ENCODE measurements around the gene ATXN10.
"Not testable (repeated sequence)": the region's sequence is repeated elsewhere in the genome, so short reads cannot be mapped to it uniquely, and the experiment has no call there.

ATXN10 gene

DNA sequence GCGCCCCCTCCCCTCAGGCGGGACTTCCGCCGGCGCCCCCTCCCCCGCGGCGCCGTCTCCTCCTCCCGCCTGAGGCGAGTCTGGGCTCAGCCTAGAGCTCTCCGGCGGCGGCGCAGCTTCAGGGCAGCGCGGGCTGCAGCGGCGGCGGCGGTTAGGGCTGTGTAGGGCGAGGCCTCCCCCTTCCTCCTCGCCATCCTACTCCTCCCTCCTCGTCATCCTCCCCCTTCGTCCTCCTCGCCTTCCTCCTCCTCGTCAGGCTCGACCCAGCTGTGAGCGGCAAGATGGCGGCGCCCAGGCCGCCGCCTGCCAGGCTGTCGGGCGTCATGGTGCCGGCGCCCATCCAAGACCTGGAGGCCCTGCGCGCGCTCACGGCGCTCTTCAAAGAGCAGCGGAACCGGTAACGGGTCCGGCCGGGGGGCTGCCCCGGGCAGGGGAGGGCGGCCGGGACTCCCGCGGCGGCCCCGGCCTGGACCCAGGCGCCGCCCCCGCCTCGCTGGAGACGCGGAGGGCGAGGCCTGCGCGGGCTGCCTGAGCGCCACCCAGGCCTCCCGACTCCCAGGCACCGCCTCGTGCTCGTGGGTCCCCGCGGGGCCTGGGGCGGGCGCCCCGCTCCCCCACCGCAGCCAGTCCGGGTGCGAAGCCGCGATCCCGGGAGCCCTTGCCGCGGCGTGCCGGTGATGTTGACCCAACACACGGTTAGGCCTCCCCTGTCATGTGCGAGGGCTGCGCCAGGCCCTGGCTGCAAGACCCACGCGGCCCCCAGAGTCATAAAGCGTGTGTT is at the start of gene ATXN10:
Gene ATXN10 (plus strand): TSS at position 52 of the 781 bp plus-strand sequence. CDS start 230 bp downstream, at position 282.
- DNase-seq: no peak

DNA sequence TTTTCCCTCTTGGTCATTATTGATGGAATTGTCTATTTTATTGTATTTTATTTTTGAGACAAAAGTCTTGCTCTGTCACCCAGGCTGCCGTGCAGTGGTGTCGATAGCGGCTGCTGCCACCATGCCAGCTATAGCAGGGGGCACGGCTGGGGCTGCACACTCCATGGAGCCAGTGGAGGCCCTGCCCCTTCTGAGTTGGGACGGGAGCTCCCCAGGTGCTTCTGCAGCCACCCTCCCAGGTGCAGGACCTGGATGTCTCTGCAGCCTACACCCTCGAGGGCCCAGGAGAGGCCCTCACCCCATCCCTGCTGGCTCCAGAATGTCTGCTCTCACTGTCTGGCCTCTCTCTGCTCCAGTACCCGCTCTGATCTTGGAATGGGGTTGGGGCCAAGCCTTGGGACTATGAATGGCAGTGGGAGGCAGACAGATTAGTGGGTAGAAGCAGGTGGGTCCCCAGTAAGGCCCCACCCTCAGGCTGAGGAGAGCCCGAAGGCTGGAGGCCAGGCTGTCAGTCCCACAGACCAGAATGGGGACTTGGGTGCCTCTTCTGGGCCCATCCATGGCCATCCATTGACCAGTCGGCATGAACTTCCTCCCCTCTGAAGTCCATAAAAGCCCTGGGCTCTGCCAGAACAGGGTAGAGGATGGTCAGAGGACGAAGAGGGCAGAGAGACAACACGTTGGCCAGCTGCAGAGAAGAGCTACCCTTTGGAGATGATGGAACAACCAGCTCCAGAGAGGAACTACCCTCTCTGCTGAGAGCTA is 49.6 kb upstream of the ATXN10 start:
- DNase-seq: no peak

- not testable (repeated sequence) for DNase-seq
These were observed 48.0 kb upstream of the ATXN10 start for GRCh38 chr22:45623464-45624145.

GRCh38 chr22:45626198-45626651 is 45.4 kb upstream of the ATXN10 start:
- DNase-seq: no peak

GRCh38 chr22:45627489-45628233 is 44.0 kb upstream of the ATXN10 start:
- DNase-seq: no peak

GRCh38 chr22:45628515-45628914 is 43.1 kb upstream of the ATXN10 start:
- no peak for DNase-seq

- DNase-seq: no peak
These were observed 42.1 kb upstream of the ATXN10 start for GRCh38 chr22:45629469-45630089.

GRCh38 chr22:45630436-45630835 is 41.2 kb upstream of the ATXN10 start:
- no peak for DNase-seq

DNA sequence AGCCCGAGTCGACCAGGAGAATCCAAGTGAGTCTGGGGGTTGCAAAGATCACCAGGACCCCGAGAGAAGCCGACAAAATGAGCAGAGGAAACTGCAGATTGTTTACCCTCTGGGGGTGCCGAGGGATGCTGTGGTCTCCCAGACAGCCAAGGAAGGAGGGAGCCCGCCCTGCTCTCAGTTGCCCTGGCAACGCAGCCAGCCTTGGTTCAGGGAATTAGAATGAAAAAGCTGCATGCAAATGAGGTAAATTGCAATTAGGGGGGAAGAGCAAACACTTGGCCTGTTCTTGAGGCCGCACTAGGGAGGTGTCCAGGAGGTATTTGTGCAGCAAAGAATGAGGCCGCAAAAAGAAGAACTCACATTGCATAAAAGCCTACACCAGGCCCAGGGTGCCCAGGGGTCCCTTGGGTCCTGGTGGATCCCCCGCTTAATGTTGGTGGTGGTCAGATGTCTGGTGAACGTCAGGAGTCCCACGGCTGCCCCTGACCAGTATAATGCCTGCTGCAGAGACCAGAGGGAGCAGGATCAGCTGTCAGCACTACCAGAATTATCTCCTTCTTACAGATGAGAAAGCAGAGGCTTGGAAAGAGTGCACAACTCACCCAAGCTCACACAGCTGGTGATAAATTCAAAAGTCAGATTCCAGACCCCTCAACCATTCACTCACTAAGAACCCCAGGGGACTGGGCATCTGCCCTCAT is 40.3 kb upstream of the ATXN10 start:
- no peak for DNase-seq

GRCh38 chr22:45631841-45632238 is 39.8 kb upstream of the ATXN10 start:
- DNase-seq: no peak

- DNase-seq: no peak
These were observed 38.7 kb upstream of the ATXN10 start for GRCh38 chr22:45632791-45633515.

DNA sequence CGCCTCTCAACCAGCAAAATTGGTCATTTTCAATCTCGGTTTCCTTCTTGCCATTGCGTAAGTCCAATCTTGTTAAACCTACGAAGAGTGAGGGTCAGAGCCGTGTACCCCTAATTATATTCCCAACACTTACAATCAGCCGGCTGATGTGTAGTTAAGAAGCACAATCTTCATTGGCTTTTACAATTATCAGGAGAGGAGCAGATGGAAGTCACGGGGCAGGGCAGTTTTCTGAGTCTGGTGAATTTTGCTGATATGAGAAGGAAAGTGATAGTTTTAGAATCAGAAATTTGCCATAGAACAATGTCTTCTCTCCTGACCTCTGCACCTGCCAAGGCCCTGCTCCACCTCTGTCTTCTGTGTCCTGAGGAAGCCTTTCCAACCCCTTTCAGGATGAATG is 35.0 kb upstream of the ATXN10 start:
- no peak for DNase-seq

GRCh38 chr22:45638197-45638596 is 33.4 kb upstream of the ATXN10 start:
- no peak for DNase-seq

DNA sequence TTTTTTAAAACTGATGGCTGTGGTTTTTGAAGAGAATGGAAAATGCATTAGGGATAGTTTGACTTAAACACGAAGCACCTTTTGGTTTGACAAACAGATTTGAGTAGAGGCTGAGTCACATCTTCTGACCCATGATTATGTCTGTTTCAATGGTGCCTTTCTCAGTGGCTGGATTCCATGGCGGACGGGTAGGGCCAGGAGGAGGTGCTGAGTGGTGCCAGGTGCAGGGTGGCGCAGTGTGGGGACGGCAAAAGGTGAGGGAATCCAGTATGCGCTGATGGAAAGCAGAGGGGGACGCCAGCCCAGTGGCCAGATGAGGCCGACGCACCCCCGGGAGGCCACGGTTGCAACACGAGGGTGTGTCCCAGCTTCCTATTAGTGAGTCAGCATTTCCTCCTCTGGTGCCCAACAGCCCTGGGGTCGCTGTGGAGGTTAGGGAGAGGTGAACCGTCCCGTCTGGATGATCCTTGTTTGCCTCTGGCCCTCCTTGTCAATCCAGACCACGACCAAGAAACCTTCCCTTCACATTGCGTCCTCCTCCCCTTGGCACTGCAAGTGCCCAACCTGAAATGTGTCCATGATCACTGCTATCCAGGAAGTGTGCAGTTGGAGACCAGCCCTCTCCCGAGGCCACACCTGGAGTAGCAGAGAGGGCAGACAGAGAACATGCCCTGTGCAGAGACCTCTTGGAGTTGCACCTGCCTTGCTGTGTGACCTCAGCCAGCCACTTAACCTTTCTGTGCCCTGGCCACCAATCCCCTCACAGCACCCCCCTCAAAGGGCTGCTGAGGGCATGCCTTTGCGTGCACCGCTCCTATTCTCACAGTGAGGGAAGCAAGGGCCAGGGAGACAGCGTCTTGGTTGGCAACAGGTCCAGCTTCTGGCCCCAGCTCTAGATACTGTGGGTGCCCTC is 32.5 kb upstream of the ATXN10 start:
- DNase-seq: no peak

DNA sequence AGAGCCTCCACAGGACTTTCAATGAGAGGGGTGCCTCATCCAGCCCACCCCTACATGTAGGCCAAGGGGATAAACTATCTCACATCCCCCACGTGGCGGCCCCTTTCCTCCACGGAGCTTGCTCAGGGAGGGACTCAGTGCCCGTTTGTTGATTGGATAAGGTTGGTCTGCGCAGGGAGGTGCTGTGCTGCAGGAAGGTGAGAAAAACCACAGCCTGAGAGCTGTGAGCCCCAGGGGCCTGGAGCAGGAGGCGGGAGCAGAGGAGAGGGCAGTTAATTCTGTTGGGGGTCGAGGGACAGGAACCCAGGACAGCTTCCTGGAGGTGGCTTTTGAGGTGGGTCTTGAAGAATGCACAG is 31.9 kb upstream of the ATXN10 start:
- no peak for DNase-seq

DNA sequence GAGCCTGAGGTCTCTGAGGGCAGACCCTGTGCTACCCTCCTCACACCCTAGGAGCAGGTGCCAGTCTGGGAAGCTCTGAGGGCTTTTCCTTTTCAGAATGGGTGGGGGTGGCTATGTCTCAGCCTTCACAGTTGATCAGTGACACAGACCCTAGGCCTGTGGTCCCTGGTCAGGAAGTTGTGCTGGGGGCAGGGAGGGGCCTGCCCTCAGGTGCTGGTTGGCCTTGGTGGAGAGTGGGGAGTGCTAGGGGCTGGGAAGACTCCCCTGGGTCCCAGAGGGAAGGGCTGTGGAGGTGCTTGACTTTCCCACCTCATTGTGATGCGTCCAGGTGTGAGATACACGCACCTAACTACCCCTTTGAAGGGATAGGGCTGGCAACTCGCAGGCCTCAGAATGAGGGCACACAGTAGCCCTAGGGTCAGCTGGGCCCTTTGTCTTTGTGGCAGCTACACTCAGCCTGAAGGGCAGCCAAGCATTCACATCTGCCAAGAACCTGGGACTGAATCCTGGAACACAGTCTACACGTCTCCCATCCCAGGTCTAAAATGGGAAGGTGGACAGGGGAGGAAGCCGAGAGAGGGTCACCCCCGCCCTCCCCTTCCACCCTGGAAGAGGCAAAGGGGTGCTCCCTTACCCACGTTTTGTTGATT is 31.2 kb upstream of the ATXN10 start:
- no peak for DNase-seq

DNA sequence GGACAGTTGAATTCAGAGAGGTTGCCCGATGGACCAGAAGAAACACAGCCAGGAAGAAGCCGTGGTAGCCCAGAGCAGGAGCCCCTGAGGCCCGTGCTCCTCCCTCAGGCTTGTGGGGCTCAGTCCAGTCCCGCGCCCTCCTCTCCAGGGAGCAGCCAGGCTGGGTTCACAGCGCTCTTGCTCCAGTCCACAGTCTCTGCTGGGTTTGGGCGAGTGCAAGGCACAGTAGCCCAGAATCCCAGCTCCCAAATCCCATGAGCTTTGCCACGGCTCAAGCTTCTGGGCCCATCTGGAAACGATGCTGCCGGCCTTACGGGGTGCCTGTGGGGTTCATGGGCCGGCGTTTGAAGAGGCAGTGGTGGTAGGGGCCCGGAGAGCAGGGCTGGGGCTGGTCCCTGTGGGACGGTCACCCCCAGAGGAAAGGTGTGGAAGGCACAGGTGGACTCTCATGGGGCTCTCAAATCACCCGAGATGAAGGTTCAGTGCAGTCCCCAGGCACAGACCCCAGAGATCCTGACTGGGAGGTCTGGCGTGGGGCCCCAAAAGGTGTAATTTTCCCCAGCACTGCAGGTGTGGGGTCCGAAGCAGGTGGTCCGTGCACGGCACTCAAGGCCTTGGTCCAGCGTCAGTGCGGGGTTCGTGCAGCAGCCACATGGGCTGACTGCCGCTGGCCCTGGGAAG is 30.6 kb upstream of the ATXN10 start:
- no peak for DNase-seq

- no peak for DNase-seq
These were observed 28.6 kb upstream of the ATXN10 start for GRCh38 chr22:45642986-45643385.

- no peak for DNase-seq
These were observed 26.9 kb upstream of the ATXN10 start for GRCh38 chr22:45644714-45645113.
